Nucleus accumbens (tissue), 56 donors: ENCODE data around the gene PROM2.

Experiments
- DNase-seq, 56 donors: peaks; one replicate each; lab custom pipeline; 2025; lab: John Stamatoyannopoulos, UW

PROM2 gene

GRCh38 chr2:95333888-95334338 lies 59.7 kb downstream of the PROM2 start:
- peak in 1 of 56 donors; percentile 18 for DNase-seq

- no peak for DNase-seq
Measured at GRCh38 chr2:95334916-95335641, 60.8 kb downstream of the PROM2 start.

- DNase-seq: no peak
Measured at GRCh38 chr2:95336406-95336805, 62.2 kb downstream of the PROM2 start.

- DNase-seq: no peak
Measured at GRCh38 chr2:95337829-95338228, 63.6 kb downstream of the PROM2 start.
